ENCODE measurements around the gene SMPD3.

The SMPD3 gene

DNA sequence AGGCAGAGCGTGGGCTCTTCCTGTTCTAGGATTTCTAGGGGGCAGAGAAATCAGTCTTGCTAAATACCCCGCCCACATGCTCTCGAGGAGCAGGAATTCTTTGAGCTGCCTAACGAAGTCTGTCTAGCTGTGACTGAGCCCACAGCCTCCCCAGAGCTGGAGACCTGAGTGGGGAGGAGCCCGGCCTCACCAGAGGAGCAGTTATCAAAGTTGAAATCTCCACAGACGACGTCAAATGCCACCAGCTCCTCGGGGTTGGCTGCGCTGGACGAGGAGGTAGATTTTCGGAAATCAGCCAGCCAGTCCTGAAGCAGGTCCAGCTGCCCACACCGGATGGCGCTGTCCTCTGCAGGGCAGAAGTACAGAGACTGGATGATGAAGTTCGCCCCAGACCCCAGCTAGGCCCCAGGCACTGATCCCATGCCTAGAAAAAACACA is 83.7 kb downstream of the SMPD3 start:
- Histone ChIP-seq H3K4me3 (ENCODE audit: low read length) (no peak overlapping the region), H3K4me2 (ENCODE audit: low read length) (no peak overlapping the region), H3K36me3 (ENCODE audit: insufficient read depth, low read length) (no peaks in the 10 kb centered on the region), H3K4me1 (ENCODE audit: control insufficient read depth, insufficient read depth, low read length) (no peaks in the 10 kb centered on the region), H3K9ac (ENCODE audit: low read depth, low read length) (no peak overlapping the region), H3K27me3 (ENCODE audit: control insufficient read depth, insufficient read depth, low read length) (peaks cover 11% of the 10 kb centered on the region), H3K9me3 (replicated peaks; ENCODE audit: low read length) (no peaks in the 10 kb centered on the region)

DNA sequence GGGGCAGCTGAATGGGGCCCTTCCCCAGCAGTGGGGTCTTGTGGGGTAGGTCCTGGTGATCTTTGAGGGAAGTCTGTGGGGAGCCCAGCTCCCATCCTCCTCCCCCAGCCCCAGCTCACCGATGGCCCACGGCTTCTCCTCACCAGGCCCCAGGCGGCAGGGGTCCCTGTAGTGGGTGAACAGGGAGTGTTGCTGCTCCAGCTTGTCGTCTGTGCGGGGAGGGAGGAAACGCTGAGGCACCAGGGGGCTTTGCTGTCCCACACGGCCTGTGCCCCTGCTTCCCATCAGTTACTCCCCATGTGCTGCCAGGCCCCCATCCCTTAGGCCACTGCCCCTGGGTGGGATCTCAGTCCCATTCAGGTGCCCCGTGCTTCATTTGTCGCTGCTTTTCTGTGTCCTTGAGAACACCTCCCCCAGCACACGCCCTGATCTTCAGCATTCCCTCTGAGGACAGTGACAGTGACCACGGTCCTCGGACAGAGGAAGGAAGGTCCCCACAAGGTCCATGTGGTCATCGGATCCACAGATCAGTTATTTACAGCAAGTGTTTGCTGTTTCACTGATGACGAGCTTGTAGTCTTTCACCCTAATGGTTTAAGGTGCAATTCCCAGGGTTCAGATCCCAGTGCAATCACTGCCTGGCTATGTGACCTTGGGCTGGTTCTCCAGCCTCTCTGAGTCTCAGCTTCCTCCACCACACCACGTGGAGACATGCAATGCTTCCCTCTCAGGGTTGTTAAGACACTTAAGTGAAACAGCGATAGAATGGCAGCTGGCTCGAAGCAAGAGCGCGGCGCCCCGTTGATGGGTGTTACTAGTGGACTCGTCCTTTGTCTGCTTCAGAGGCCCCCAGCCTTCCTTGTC is 84.4 kb downstream of the SMPD3 start:
- Histone ChIP-seq H3K4me3 (ENCODE audit: low read length) (no peak overlapping the region), H3K4me1 (ENCODE audit: control insufficient read depth, insufficient read depth, low read length) (no peaks in the 10 kb centered on the region), H3K27me3 (ENCODE audit: control insufficient read depth, insufficient read depth, low read length) (peaks cover 9% of the 10 kb centered on the region), H3K9me3 (replicated peaks; ENCODE audit: low read length) (no peaks in the 10 kb centered on the region), H3K36me3 (ENCODE audit: insufficient read depth, low read length) (no peaks in the 10 kb centered on the region), H3K9ac (ENCODE audit: low read depth, low read length) (no peak overlapping the region), H3K4me2 (ENCODE audit: low read length) (no peak overlapping the region)

DNA sequence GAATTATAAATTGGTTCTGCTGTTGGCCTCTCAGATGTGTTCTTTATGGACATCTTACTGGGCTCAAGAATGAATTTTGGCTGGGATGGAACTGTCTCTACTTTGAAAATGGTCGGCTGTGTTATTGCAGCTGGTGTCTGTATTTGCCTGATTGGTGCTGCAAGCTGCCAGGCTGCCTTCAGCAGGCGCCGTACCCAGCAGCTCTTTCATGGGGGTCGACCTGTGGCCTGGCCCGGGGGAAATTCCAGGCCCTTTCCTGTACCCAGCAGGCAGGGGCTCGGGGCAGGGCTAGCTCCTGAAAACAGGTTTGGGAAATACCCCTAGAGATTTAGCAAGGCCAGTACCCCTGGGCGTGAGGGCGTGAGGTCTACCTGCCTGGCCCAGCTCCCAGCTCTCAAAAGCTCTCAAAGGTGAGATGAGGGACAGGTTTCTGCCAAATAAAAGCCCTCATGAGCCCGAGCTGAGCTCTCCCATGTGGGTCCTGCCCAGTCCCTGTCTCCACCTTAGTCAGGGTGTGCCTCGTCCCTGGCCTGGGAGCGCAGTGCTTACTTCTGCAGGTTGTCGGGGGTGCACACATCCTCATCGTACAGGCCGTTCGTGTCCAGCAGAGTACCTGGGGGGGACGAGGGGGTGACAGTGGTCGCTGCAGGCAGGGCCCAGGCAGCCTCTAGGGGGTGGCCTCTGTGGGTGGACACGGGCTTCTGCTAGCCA is 85.2 kb downstream of the SMPD3 start:
- Histone ChIP-seq H3K9me3 (replicated peaks; ENCODE audit: low read length) (no peaks in the 10 kb centered on the region), H3K4me1 (ENCODE audit: control insufficient read depth, insufficient read depth, low read length) (no peaks in the 10 kb centered on the region), H3K36me3 (ENCODE audit: insufficient read depth, low read length) (peaks cover 1% of the 10 kb centered on the region), H3K27me3 (ENCODE audit: control insufficient read depth, insufficient read depth, low read length) (peaks cover 9% of the 10 kb centered on the region), H3K4me3 (ENCODE audit: low read length) (no peak overlapping the region), H3K4me2 (ENCODE audit: low read length) (no peak overlapping the region), H3K9ac (ENCODE audit: low read depth, low read length) (no peak overlapping the region)

DNA sequence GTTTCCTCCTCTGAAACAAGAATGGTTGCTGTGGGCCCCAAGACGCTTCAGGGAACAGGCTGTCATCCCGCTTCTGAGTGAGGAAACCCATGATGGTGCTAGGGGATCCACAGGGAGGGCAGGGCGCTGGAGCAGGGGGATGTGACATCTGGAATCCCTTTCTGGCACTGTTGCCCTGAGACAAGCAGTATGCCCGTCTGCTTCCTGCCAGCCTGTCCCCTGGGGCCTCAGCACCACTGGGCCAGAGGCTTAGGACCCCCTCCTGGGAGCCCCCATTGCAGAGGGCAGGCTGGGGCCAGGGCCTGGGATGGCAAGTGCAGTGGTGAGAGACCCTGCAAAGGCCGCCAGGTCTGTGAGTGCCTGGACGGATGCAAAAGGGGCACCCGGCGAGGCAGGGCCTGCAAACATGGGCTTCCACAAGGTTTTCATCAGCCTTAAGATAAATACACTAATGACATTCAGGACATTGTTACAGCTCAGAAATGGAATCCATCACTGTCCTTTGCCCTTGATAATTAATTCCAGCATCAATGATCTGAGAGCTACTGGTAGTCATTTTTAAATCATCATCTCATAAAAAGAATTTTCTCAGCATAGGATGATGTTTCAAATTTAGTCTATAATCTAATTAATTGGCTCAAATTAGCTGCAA is 85.9 kb downstream of the SMPD3 start:
- Histone ChIP-seq H3K4me1 (ENCODE audit: control insufficient read depth, insufficient read depth, low read length) (no peaks in the 10 kb centered on the region), H3K9ac (ENCODE audit: low read depth, low read length) (no peak overlapping the region), H3K9me3 (replicated peaks; ENCODE audit: low read length) (no peaks in the 10 kb centered on the region), H3K27me3 (ENCODE audit: control insufficient read depth, insufficient read depth, low read length) (peaks cover 9% of the 10 kb centered on the region), H3K36me3 (ENCODE audit: insufficient read depth, low read length) (peaks cover 8% of the 10 kb centered on the region), H3K4me3 (ENCODE audit: low read length) (no peak overlapping the region), H3K4me2 (ENCODE audit: low read length) (no peak overlapping the region)

DNA sequence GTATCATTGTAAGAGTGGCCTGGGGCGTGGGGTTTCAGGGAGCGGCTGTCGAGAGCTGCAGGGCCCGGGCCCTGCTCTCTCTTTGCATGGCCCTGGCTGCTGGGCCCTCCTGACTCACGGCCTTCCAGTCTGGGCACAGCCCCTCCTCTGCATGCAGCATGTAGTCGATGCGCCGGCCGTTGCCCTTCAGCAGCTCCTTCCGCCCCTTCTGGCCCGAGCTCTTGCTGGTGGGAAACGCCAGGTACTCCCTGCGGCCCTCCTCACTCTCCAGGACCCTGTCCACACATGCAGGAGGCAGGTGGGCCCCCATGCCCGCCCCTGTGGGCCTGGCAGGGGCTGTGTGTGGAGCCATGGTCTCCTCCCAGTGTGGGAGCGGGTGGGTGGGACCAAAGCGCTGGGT is 86.8 kb downstream of the SMPD3 start:
- Histone ChIP-seq H3K4me1 (ENCODE audit: control insufficient read depth, insufficient read depth, low read length) (no peaks in the 10 kb centered on the region), H3K9ac (ENCODE audit: low read depth, low read length) (no peak overlapping the region), H3K4me3 (ENCODE audit: low read length) (no peak overlapping the region), H3K27me3 (ENCODE audit: control insufficient read depth, insufficient read depth, low read length) (peaks cover 9% of the 10 kb centered on the region), H3K9me3 (replicated peaks; ENCODE audit: low read length) (no peaks in the 10 kb centered on the region), H3K4me2 (ENCODE audit: low read length) (no peak overlapping the region), H3K36me3 (ENCODE audit: insufficient read depth, low read length) (peaks cover 17% of the 10 kb centered on the region)

DNA sequence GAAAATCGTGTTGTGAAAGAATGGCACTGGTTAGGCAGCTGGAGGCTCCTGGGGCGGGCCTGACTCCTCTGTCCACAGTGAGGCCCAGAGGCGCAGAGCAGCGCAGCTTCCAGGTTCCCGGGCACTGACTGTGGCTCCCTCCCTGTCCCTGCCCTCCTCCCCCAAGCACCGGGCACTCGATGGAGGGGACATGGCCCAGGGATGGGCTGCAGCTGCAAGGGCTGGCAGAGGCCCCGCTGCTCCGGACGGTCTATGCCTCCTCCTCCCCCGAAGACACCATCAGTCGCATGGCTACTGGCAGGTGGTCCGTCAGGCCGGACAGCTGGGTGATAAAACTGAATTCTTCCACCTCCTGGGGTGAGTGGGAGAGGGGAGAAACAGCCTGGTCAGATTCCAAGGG is 87.4 kb downstream of the SMPD3 start:
- Histone ChIP-seq H3K4me2 (ENCODE audit: low read length) (no peak overlapping the region), H3K4me1 (ENCODE audit: control insufficient read depth, insufficient read depth, low read length) (no peaks in the 10 kb centered on the region), H3K36me3 (ENCODE audit: insufficient read depth, low read length) (peaks cover 21% of the 10 kb centered on the region), H3K9ac (ENCODE audit: low read depth, low read length) (no peak overlapping the region), H3K27me3 (ENCODE audit: control insufficient read depth, insufficient read depth, low read length) (peaks cover 4% of the 10 kb centered on the region), H3K9me3 (replicated peaks; ENCODE audit: low read length) (no peaks in the 10 kb centered on the region), H3K4me3 (ENCODE audit: low read length) (no peak overlapping the region)

DNA sequence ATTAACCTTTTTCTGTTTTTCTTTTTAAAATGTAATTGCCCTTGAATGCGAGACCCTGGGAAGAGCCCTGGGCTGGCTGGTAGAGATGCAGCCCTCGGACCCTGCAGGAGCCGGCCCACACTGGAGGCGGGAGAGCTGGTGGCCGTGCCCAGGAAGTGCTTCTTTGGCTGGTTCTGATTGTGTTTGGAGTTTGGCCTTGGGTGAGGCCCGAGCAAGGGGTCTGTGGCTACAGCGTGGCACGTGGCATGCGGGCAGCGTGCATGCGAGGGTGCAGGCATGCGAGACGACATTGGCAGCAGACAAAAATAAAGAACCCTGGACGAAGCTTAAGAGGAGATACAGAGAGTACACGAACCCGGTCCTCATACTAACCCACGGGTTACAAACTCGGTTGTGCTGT is 87.8 kb downstream of the SMPD3 start:
- Histone ChIP-seq H3K9ac (ENCODE audit: low read depth, low read length) (no peak overlapping the region), H3K4me2 (ENCODE audit: low read length) (no peak overlapping the region), H3K36me3 (ENCODE audit: insufficient read depth, low read length) (peaks cover 24% of the 10 kb centered on the region)

DNA sequence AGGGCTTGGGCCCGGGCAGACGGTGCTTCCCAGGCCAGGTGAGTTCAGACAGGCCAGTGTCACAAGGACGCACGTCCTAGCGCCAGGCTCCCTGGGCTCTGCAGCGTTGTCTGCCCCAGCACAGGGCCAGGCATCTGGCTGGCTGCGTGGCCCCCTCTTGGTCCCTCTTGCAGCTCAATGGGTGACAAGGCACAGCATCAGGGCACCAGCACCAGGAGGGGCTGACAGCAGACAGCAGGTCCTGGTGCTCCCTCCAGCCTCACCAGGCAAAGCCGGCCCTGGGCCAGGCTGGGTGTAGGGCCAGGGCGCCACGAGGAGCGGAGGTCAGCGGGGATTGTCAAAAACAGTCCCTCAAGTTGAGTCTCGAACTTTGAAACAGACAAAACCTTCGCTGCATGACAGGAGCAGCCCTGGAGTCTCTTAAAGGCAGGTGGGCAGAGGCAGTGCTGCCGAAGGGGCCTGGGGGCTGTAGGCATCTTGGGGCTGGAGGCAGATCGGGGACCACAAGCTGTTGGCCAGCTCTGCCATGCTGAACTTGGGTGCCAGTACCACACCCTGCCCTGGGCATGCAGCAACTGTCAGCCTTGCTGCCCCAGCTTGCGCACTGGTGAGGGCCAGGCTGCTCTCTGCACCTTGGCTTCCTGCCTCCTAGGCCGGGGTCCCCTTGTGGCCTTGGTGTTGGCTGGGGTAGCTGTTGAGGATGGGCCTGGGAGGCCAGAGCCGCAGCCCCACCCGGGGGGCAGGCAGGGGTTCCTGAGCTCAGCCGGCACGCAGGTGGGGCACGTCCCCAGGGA is 88.7 kb downstream of the SMPD3 start:
- H3K9ac ChIP-seq (ENCODE audit: low read depth, low read length) = no peak overlapping the region
- H3K27me3 ChIP-seq (ENCODE audit: control insufficient read depth, insufficient read depth, low read length) = no peaks in the 10 kb centered on the region
- H3K4me1 ChIP-seq (ENCODE audit: control insufficient read depth, insufficient read depth, low read length) = no peaks in the 10 kb centered on the region
- H3K36me3 ChIP-seq (ENCODE audit: insufficient read depth, low read length) = peaks cover 32% of the 10 kb centered on the region
- H3K4me3 ChIP-seq (ENCODE audit: low read length) = no peak overlapping the region
- H3K4me2 ChIP-seq (ENCODE audit: low read length) = no peak overlapping the region
- H3K9me3 ChIP-seq (replicated peaks; ENCODE audit: low read length) = no peaks in the 10 kb centered on the region

More for the DNA sequence above, 87.8 kb downstream of the SMPD3 start:
- Histone ChIP-seq H3K4me3 (ENCODE audit: low read length) (no peak overlapping the region), H3K4me1 (ENCODE audit: control insufficient read depth, insufficient read depth, low read length) (no peaks in the 10 kb centered on the region), H3K27me3 (ENCODE audit: control insufficient read depth, insufficient read depth, low read length) (peaks cover under 1% of the 10 kb centered on the region), H3K9me3 (replicated peaks; ENCODE audit: low read length) (no peaks in the 10 kb centered on the region)

DNA sequence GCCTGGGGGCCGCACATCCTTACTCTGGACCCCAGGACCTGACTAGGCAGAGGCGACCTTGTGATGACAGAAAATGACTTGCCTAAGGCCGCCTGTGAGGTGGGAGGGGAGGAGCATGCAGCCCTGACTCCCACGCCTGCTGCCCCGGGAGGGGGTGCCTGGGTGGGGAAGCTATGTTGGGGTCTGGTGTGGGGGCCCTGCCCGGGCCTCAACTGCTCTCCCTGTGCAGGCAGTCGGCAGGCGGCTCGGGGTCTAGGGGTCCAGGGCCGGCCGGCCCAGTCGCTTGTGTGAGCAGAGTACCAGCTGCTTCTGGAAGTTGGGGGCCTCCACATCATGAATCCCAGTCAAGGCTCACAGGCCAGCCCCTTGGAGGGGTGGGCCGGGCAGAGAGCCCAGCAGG is 89.4 kb downstream of the SMPD3 start:
- H3K4me1 ChIP-seq (ENCODE audit: control insufficient read depth, insufficient read depth, low read length) = no peaks in the 10 kb centered on the region
- H3K36me3 ChIP-seq (ENCODE audit: insufficient read depth, low read length) = peaks cover 36% of the 10 kb centered on the region
- H3K9ac ChIP-seq (ENCODE audit: low read depth, low read length) = no peak overlapping the region
- no peak overlapping the region for H3K4me2 ChIP-seq (ENCODE audit: low read length)
- no peaks in the 10 kb centered on the region for H3K27me3 ChIP-seq (ENCODE audit: control insufficient read depth, insufficient read depth, low read length)
- no peaks in the 10 kb centered on the region for H3K9me3 ChIP-seq (replicated peaks; ENCODE audit: low read length)
- H3K4me3 ChIP-seq (ENCODE audit: low read length) = no peak overlapping the region

DNA sequence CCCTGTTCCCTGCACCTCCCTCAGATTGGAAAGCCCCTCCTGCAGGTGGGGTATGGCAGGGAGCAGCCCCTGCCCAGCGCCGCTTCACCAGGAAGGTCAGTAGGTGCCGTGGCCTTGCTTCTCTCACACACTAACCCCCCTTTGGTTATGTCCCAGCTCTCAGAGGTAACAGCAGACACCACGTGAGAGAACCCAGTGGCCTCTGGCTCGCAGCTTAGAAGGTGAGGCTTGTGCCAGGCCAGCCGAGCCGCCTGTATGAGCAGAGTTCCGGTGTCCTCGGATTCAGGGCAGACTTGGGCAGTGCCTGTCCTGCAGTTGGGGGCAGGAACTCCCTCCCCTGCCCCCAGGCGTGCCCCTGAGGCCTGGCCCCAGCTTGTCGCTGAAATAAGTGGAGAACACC is 90.4 kb downstream of the SMPD3 start:
- H3K9me3 ChIP-seq (replicated peaks; ENCODE audit: low read length) = no peaks in the 10 kb centered on the region
- H3K4me3 ChIP-seq (ENCODE audit: low read length) = no peak overlapping the region
- no peaks in the 10 kb centered on the region for H3K27me3 ChIP-seq (ENCODE audit: control insufficient read depth, insufficient read depth, low read length)
- no peak overlapping the region for H3K4me2 ChIP-seq (ENCODE audit: low read length)
- no peak overlapping the region for H3K9ac ChIP-seq (ENCODE audit: low read depth, low read length)
- no peaks in the 10 kb centered on the region for H3K4me1 ChIP-seq (ENCODE audit: control insufficient read depth, insufficient read depth, low read length)
- H3K36me3 ChIP-seq (ENCODE audit: insufficient read depth, low read length) = peaks cover 45% of the 10 kb centered on the region

DNA sequence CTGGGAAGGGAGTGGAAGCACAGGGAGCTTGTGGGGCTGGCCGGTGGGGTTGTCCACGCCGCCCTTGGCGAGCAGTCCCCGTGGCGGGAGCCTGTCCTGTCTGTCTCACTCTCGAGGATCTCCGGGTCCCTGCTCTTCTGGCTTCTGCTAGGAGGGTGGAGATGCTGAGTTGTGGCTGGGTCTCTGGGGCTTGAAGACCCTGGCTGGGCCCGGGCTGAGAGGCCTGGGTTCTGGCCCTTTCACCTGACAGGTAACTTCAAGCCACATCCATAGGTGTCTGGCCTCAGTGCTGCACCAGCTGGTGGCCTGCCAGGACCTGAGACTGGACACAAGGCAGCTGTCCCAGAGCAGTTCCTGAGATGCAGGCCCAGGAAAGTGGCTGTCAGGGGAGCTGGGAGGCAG is 90.8 kb downstream of the SMPD3 start:
- no peak overlapping the region for H3K4me3 ChIP-seq (ENCODE audit: low read length)
- H3K9ac ChIP-seq (ENCODE audit: low read depth, low read length) = no peak overlapping the region
- H3K27me3 ChIP-seq (ENCODE audit: control insufficient read depth, insufficient read depth, low read length) = no peaks in the 10 kb centered on the region
- H3K4me1 ChIP-seq (ENCODE audit: control insufficient read depth, insufficient read depth, low read length) = no peaks in the 10 kb centered on the region
- H3K4me2 ChIP-seq (ENCODE audit: low read length) = no peak overlapping the region
- H3K9me3 ChIP-seq (replicated peaks; ENCODE audit: low read length) = no peaks in the 10 kb centered on the region
- peaks cover 45% of the 10 kb centered on the region for H3K36me3 ChIP-seq (ENCODE audit: insufficient read depth, low read length)

Measured in skeletal muscle satellite cell (primary cell).